ENCODE measurements around the gene PIP4P1. TPM values are rescaled to one million over a fixed set of nuclear protein-coding genes. Genes with fewer than 3 reads are reported as not detected.

Gene PIP4P1
- total and polyA plus RNA-seq, 2 of the 13 experiments (the other 11 are each of a cell fraction or from before 2014, with no cell fraction given), result 33.4 to 47.0 TPM

DNA sequence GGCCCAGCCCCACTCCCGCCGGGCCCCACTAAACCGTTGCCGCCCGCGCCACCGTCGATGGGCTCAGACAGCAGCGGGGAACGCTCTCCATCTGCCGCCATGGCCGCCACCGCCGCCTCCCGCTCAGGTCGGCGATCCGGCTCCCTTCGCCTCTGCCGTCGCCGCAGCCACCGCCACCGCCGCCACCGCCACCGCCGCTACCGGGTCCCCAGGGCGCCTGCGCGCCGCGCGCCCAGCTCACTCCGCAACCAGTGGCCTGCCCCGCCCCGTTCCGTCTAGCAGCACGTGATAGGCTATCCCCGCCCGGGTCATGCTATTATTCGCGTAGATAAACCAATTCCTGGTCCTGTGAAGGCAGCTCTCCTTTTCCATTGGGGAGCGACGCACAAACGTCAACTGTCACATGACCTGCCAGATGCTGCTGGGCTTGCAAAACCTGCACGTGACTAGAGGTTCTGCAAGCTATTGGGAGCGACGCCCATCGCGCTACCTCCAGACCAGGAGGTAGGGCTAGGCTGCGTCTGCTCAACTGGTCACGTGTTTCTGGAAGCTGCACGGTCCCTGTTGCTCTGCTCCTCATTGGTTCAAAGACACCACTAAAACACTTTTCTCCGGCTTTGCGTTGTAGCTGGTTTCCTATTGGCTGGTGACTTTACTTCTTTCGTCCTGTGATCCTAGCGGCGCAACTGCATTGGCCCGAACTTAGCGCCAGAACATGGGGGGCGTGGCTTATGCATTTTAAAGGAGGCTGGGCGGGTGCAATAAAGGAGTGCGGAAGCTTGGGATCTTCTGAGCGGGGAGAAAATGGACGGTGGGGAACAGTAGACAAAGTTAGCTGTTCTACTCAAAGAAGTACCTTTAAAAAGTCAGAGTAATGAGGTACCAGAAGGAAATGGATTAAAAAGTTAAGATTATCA lies at the start of gene PIP4P1 (continued):
- TF ChIP-seq ZNF235 (CRISPR knock-in tag; IDR thresholded peaks at IDR 0.05; ENCODE audit: borderline replicate concordance) (0 out of 2 replicates have a peak, but pooled peaks have one; percentile 20), FOXK2 (IDR thresholded peaks at IDR 0.05) (peak; percentile 96), NFE2 (CRISPR knock-in tag; IDR thresholded peaks at IDR 0.05) (no peak), SALL2 (CRISPR knock-in tag; IDR thresholded peaks at IDR 0.05) (peak; percentile 43), ZFP1 (CRISPR knock-in tag; IDR thresholded peaks at IDR 0.05) (peak; percentile 86), NFE2L2 (IDR thresholded peaks at IDR 0.05; ENCODE audit: low read length) (no peak), ZNF275 (CRISPR knock-in tag; IDR thresholded peaks at IDR 0.05; ENCODE audit: borderline replicate concordance) (peak; percentile 89), MIER3 (CRISPR knock-in tag; IDR thresholded peaks at IDR 0.05; ENCODE audit: borderline replicate concordance) (peak; percentile 90), ZSCAN9 (CRISPR knock-in tag; IDR thresholded peaks at IDR 0.05; ENCODE audit: borderline replicate concordance) (peak; percentile 97), ZNF296 (CRISPR knock-in tag; conservative IDR thresholded peaks at IDR 0.05) (no peak), ZSCAN31 (CRISPR knock-in tag; IDR thresholded peaks at IDR 0.05; ENCODE audit: low read depth) (peak; percentile 85; the same call in 1 of the 2 replicates), ZMYM4 (CRISPR knock-in tag; IDR thresholded peaks at IDR 0.05) (peak; percentile 100), ETS1 (CRISPR knock-in tag; IDR thresholded peaks at IDR 0.05) (0 out of 2 replicates have a peak, but pooled peaks have one; percentile 68), ZNF337 (CRISPR knock-in tag; IDR thresholded peaks at IDR 0.05; ENCODE audit: borderline replicate concordance, low read depth) (peak; percentile 20; the same call in 1 of the 2 replicates)
- TF ChIP-seq, protein P1, sequence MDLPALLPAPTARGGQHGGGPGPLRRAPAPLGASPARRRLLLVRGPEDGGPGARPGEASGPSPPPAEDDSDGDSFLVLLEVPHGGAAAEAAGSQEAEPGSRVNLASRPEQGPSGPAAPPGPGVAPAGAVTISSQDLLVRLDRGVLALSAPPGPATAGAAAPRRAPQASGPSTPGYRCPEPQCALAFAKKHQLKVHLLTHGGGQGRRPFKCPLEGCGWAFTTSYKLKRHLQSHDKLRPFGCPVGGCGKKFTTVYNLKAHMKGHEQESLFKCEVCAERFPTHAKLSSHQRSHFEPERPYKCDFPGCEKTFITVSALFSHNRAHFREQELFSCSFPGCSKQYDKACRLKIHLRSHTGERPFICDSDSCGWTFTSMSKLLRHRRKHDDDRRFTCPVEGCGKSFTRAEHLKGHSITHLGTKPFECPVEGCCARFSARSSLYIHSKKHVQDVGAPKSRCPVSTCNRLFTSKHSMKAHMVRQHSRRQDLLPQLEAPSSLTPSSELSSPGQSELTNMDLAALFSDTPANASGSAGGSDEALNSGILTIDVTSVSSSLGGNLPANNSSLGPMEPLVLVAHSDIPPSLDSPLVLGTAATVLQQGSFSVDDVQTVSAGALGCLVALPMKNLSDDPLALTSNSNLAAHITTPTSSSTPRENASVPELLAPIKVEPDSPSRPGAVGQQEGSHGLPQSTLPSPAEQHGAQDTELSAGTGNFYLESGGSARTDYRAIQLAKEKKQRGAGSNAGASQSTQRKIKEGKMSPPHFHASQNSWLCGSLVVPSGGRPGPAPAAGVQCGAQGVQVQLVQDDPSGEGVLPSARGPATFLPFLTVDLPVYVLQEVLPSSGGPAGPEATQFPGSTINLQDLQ (CRISPR knock-in tag; IDR thresholded peaks at IDR 0.05), result peak; percentile 89
- TF ChIP-seq, protein P2, sequence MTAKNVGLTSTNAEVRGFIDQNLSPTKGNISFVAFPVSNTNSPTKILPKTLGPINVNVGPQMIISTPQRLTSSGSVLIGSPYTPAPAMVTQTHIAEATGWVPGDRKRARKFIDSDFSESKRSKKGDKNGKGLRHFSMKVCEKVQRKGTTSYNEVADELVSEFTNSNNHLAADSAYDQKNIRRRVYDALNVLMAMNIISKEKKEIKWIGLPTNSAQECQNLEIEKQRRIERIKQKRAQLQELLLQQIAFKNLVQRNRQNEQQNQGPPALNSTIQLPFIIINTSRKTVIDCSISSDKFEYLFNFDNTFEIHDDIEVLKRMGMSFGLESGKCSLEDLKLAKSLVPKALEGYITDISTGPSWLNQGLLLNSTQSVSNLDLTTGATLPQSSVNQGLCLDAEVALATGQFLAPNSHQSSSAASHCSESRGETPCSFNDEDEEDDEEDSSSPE (CRISPR knock-in tag; IDR thresholded peaks at IDR 0.05), result peak; percentile 96
- TF ChIP-seq, protein P3, sequence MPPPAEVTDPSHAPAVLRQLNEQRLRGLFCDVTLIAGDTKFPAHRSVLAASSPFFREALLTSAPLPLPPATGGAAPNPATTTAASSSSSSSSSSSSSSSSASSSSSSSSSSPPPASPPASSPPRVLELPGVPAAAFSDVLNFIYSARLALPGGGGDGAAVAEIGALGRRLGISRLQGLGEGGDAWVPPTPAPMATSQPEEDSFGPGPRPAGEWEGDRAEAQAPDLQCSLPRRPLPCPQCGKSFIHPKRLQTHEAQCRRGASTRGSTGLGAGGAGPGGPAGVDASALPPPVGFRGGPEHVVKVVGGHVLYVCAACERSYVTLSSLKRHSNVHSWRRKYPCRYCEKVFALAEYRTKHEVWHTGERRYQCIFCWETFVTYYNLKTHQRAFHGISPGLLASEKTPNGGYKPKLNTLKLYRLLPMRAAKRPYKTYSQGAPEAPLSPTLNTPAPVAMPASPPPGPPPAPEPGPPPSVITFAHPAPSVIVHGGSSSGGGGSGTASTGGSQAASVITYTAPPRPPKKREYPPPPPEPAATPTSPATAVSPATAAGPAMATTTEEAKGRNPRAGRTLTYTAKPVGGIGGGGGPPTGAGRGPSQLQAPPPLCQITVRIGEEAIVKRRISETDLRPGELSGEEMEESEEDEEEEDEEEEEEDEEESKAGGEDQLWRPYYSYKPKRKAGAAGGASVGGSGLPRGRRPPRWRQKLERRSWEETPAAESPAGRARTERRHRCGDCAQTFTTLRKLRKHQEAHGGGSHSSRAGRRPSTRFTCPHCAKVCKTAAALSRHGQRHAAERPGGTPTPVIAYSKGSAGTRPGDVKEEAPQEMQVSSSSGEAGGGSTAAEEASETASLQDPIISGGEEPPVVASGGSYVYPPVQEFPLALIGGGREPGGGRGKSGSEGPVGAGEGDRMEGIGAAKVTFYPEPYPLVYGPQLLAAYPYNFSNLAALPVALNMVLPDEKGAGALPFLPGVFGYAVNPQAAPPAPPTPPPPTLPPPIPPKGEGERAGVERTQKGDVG (CRISPR knock-in tag; IDR thresholded peaks at IDR 0.05; ENCODE audit: borderline replicate concordance), result peak; percentile 12; the same call in 1 of the 2 replicates
